GM12801 (cell line): Measurements from ENCODE around the gene TYK2.

Source experiments
- TF ChIP-seq, protein P1 (sequence below): IDR thresholded peaks from one replicate; pipeline ENCODE4 v1.5.1; 2011; ENCODE audit warnings: control low read depth; ENCODE audit not compliant: insufficient read length; ENCODE audit errors: extremely low read depth

The TYK2 gene

DNA sequence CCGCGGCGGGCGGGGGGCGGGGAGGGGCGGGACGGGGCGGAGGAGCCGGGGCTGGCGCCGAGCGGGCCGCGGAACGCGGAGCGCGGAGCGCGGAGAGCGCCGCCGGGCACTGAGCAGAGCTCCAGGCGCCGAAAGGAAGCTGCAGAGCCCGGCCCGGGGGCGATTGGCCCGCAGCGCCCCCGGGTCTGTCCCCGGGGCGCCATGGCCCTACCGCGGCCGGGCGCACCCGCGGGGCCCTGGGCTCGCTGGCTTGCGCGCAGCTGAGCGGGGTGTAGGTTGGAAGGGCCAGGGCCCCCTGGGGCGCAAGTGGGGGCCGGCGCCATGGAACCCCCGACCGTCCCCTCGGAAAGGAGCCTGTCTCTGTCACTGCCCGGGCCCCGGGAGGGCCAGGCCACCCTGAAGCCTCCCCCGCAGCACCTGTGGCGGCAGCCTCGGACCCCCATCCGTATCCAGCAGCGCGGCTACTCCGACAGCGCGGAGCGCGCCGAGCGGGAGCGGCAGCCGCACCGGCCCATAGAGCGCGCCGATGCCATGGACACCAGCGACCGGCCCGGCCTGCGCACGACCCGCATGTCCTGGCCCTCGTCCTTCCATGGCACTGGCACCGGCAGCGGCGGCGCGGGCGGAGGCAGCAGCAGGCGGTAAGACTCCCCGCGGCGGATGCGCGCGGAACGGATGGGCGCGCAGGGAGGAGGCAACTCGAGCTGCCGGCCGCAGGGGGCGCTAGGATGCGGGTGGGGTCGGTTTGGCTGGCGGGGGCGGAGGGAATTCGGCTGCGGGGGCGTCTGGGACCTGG is 40.3 kb upstream of the TYK2 start, which contains the start of gene PDE4A:
Gene PDE4A (plus strand): TSS at position 95 of the 796 bp plus-strand sequence. CDS start 227 bp downstream, at position 322.
- TF ChIP-seq, protein P1, sequence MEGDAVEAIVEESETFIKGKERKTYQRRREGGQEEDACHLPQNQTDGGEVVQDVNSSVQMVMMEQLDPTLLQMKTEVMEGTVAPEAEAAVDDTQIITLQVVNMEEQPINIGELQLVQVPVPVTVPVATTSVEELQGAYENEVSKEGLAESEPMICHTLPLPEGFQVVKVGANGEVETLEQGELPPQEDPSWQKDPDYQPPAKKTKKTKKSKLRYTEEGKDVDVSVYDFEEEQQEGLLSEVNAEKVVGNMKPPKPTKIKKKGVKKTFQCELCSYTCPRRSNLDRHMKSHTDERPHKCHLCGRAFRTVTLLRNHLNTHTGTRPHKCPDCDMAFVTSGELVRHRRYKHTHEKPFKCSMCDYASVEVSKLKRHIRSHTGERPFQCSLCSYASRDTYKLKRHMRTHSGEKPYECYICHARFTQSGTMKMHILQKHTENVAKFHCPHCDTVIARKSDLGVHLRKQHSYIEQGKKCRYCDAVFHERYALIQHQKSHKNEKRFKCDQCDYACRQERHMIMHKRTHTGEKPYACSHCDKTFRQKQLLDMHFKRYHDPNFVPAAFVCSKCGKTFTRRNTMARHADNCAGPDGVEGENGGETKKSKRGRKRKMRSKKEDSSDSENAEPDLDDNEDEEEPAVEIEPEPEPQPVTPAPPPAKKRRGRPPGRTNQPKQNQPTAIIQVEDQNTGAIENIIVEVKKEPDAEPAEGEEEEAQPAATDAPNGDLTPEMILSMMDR: no peak

DNA sequence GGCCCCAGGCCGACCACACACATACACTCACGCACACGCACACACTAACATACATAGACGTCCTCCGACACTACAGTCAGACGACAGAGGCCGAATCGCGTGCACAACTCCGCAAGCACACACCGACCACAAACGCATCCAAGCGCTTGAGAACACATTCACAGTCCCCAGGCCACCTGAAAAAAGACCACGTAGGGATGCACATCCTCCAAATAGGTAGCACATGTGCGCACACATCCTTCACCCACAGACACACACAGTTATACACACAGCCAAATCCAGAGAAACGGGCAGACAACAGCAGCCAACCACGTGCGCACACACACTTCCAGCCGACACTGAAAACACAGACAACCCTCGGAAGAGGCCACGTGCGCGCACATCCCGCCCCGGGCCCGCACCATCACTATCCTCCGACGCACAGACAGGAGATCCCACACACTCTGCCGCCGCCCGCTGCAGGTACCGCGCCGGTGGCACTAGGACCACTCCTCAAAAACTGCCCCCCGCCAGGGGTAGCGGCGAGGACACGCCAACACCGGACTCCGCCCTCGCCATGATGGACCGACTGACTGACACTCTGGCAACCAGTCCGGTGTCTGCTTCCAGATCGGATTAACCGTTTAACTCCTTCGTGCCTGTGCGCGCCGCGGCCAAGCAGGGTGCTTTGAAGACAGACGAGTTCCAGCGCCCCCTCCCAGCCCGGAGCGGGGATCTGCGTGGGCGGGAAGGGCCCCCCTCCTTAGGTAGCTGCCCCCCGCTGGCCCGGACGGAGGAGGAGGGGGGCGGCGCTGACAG is 39.5 kb upstream of the TYK2 start:
- TF ChIP-seq, protein P1: no peak

DNA sequence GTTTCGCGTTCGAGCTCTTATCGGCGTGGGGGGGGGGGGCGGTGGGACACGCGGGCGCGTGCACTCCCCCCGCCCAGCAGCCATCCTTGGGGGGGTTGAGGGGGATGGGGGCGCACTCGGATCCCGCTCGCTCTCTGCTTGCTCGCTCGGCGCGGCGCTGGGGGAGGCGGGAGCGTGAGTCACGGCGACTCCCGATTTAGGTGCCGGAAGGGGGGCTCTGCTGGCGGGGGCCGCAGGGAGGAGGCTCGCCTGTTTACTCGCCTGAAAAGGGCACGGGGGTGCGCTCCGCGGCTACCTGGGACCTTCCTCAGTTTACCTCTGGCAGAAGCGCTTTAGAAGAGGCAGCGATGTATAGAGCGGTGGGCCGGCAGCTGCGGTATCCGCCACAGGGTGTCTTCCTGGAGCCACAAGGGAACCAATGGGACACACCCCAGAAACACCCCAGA is 38.9 kb upstream of the TYK2 start:
- TF ChIP-seq, protein P1: no peak

DNA sequence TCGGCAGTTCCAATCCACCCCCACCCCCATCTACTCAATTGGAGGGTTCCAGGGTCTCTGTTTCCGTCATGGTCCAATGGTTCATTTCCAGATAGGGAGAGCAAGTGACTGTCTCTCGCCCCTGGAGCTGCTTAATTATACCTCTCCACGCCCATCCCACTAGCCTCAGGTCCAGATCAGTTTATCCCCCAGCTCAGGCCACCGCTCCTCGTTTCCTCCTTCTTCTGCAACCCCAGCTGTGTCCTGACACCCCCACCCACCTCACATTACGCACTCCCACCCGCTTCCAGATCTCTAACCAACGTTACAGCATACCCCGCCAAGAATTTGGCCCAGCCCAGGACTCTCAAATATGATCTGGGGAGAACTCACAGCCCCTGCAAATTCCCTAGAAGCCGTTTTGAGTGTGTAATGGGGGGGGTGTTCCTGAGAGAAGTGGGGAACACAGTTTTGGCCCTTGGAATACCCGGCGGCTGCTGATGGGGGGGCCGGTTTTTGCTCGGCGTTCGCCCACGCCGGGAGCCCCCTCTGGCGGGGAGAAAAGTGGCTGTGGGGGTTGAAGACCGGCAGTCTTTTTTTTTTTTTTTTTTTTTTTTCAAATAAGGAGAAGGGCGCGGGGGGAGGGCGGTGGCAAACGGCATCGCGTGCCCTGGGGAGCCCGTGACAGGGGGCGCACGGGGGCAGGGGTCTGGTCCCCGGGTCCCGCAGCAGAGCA is 38.3 kb upstream of the TYK2 start:
- TF ChIP-seq, protein P1: no peak

DNA sequence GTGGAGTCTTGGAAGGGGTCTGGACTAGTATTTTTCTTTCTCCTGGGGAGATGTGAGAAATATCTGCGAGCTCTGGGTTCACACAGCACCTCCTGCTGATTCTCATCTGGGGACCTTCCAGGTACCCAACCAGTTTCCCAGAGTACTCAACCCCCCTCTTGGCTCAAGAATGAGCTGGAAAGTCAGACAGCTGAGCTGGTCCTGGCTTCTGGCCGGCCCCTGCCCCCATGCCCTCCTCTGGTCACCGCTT is 37.8 kb upstream of the TYK2 start:
- TF ChIP-seq, protein P1: no peak

DNA sequence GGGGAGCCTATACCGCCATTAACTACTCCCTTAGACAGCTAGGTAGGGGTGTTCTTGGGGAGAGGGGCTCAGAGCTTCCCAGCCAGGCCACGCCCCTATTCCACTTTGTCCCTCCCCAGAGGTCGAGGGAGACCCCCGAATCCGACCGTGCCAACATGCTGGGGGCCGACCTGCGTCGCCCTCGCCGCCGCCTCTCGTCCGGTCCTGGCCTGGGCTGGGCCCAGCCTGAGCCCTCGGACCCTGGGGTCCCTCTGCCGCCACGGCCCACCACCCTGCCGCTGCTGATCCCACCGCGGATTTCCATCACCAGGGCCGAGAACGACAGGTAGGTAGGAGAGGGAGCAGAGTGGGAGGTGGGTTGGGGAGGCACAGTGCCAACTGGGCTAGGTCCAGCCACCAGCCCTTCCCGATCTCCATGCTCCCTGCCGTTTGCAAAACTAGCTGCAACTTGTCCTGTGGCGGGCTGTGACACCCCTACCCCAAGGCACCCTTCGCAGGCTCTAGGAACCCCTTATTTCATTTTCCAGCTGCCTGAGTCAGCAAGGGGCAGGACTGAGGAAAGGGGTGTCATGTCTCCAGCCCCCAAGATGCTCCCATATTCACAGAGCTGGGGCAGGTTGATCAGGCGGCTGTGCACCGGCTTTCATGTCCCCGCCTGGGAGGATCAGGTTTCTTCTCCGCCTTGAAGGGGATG is 37.3 kb upstream of the TYK2 start:
- TF ChIP-seq, protein P1: no peak
